Fibroblast of lung (primary cell): Measurements from ENCODE around the gene BAZ1A. TPM values are rescaled to one million over a fixed set of nuclear protein-coding genes. Genes with fewer than 3 reads are reported as not detected.

Source experiments
- DNase-seq, 2 donors: peaks; one replicate each; pipeline versions ENCODE4 v3.0.0 to v3.0.0-alpha.2; 2010; ENCODE audit warnings: low read depth in 2 of 2
- H2AFZ ChIP-seq: 2 replicates; pipeline ENCODE4 v1.5.1; 2012; ENCODE audit warnings: low read length, control low read depth, inconsistent platforms
- H3K27ac ChIP-seq: 2 replicates; pipeline ENCODE4 v1.5.1; 2011; ENCODE audit warnings: low read length, control low read depth; ENCODE audit not compliant: insufficient read depth
- H3K27me3 ChIP-seq: 2 replicates; pipeline ENCODE4 v1.5.1; 2011; ENCODE audit warnings: mild to moderate bottlenecking, low read length; ENCODE audit not compliant: control insufficient read depth, insufficient read depth
- H3K36me3 ChIP-seq: 2 replicates; pipeline ENCODE4 v1.5.1; 2011; ENCODE audit warnings: low read length; ENCODE audit not compliant: control insufficient read depth, insufficient read depth
- H3K4me1 ChIP-seq: 2 replicates; pipeline ENCODE4 v1.5.1; 2011; ENCODE audit warnings: low read length; ENCODE audit not compliant: control insufficient read depth, insufficient read depth; ENCODE audit errors: extremely low read depth
- H3K4me2 ChIP-seq: 2 replicates; pipeline ENCODE4 v1.5.1; 2011; ENCODE audit warnings: low read length, control low read depth; ENCODE audit not compliant: insufficient read depth; ENCODE audit errors: extremely low read depth
- H3K4me3 ChIP-seq, 4 experiments: fragments of 200-600 bp in 1 of 4; sonication (generic) in 1 of 4; replicated peaks in 1 of 4; 2 replicates each; pipeline ENCODE4 v1.5.1; 2011 to 2016; ENCODE audit warnings: low read length in 4 of 4, low read depth in 3 of 4, mild to moderate bottlenecking in 3 of 4, control low read depth in 2 of 4, inconsistent platforms in 1 of 4, mixed read lengths in 1 of 4; ENCODE audit not compliant: insufficient read depth in 1 of 4; ENCODE audit errors: control extremely low read depth in 1 of 4
- H3K79me2 ChIP-seq: 2 replicates; pipeline ENCODE4 v1.5.1; 2012; ENCODE audit warnings: mild to moderate bottlenecking, low read length, inconsistent platforms; ENCODE audit not compliant: control insufficient read depth, insufficient read depth
- H3K9ac ChIP-seq: 2 replicates; pipeline ENCODE4 v1.5.1; 2011; ENCODE audit warnings: mild to moderate bottlenecking, low read length, control low read depth; ENCODE audit not compliant: insufficient read depth
- H3K9me3 ChIP-seq: 2 replicates; pipeline ENCODE4 v1.5.1; 2012; ENCODE audit warnings: low read depth, low read length; ENCODE audit not compliant: control insufficient read depth, insufficient read depth
- H4K20me1 ChIP-seq: 2 replicates; pipeline ENCODE4 v1.5.1; 2011; ENCODE audit warnings: low read length; ENCODE audit not compliant: control insufficient read depth, insufficient read depth; ENCODE audit errors: extremely low read depth
- CTCF ChIP-seq, 2 donors: IDR thresholded peaks in 1 of 2; conservative IDR thresholded peaks in 1 of 2; 1 replicate in 1 of 2; 2 replicates in 1 of 2; pipeline ENCODE4 v1.5.1; 2011 to 2012; ENCODE audit warnings: low read length in 2 of 2, control low read depth in 1 of 2, inconsistent platforms in 1 of 2, low read depth in 1 of 2, mild to moderate bottlenecking in 1 of 2
- EZH2 ChIP-seq: IDR thresholded peaks from 2 replicates; pipeline ENCODE4 v1.5.1; 2012; ENCODE audit warnings: low read length, control low read depth, mild to moderate bottlenecking; ENCODE audit errors: missing control alignments
- polyA plus RNA-seq, 2 donors: library from polyadenylated mRNA; depleted of rRNA in 1 of 2; stranded (reverse) in 1 of 2; unstranded in 1 of 2; fragments of >200 nt; gene quantifications; 2 replicates each; pipeline ENCODE4 v1.2.1, GENCODE V29; 2011 to 2012; ENCODE audit warnings: missing spikeins in 1 of 2
- total RNA-seq: library from RNA; depleted of rRNA; stranded (reverse); fragments of >200 nt; gene quantifications from 2 replicates; pipeline ENCODE4 v1.2.1, GENCODE V29; 2014

Gene BAZ1A
- total and polyA plus RNA-seq, 2 donors (not counting 1 experiment from before 2014, with no cell fraction given), result 21.1 to 35.2 TPM

DNA sequence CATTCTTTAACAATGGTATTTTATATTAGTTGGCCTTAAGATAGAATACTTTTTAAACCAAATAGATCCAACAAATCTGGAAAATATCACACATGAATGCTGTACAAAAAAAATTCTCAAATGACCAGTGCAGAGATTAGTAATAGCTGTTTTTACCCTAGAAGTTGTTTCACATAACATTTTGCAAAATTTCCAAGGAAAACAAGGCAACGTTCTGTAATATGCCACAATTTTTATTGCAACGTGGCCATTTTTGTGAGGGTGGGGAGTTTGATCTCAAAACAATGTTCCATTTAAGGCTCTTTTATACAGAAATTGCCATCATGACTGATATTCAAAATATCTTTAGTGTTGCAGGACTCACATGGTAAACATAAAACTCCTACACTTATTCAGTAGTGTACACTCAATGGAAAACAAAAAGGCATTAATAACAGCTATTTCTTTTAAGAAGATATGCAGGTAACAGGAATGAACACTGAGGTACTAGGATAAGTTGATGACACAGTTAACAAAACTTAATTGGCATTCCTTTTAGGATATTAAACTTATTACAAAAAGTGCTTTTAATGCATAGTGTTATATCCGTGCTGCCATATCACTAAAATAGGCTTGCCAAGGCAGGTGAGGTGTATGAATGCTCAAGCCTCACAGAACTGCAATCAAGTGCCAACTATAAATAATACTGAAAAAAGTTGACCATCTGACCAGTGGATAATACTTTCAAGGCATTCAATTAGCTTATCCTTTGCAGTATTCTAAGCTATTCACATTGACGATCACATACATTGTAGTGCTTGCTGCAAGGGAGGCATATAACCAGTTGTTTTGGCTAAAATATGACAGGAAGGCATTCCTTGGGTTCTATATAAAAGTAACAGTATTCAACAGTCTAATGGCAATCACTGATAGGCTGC is 163.1 kb downstream of the BAZ1A start:
- H2AFZ ChIP-seq, result no peak overlapping the region
- no peak overlapping the region for H3K27ac ChIP-seq
- H3K9ac ChIP-seq, result no peak overlapping the region
- peaks cover 8% of the 10 kb centered on the region for H3K4me1 ChIP-seq
- H3K79me2 ChIP-seq, result peaks cover 28% of the 10 kb centered on the region
- no peaks in the 10 kb centered on the region for H3K9me3 ChIP-seq
- peak in 1 of 2 donors; percentile 9 for DNase-seq
- peak overlapping the region in 3 of 4 experiments; percentile 7 to 66 (median 9) for H3K4me3 ChIP-seq
- peak overlapping the region; percentile 60 for H3K4me2 ChIP-seq
- no peaks in the 10 kb centered on the region for H4K20me1 ChIP-seq
- TF ChIP-seq EZH2 (no peak), CTCF (conservative IDR thresholded peaks at IDR 0.05 in 1 of 2, IDR thresholded peaks at IDR 0.05 in 1 of 2; ENCODE audit: low read depth in 1 of 2, low read length in 2 of 2) (no peak)
- no peaks in the 10 kb centered on the region for H3K36me3 ChIP-seq
- H3K27me3 ChIP-seq, result no peaks in the 10 kb centered on the region

GRCh38 chr14:34711169-34711568 is 164.0 kb downstream of the BAZ1A start:
- peak overlapping the region; percentile 60 for H3K4me2 ChIP-seq
- H3K36me3 ChIP-seq, result no peaks in the 10 kb centered on the region
- no peaks in the 10 kb centered on the region for H4K20me1 ChIP-seq
- no peak overlapping the region for H3K9ac ChIP-seq
- H3K9me3 ChIP-seq, result no peaks in the 10 kb centered on the region
- H3K79me2 ChIP-seq, result peaks cover 28% of the 10 kb centered on the region
- peaks cover 8% of the 10 kb centered on the region for H3K4me1 ChIP-seq
- no peak overlapping the region for H2AFZ ChIP-seq
- DNase-seq, result peak; percentile 83 to 94
- H3K27me3 ChIP-seq, result no peaks in the 10 kb centered on the region
- H3K27ac ChIP-seq, result peak overlapping the region; percentile 54
- no peak for TF ChIP-seq CTCF (conservative IDR thresholded peaks at IDR 0.05 in 1 of 2, IDR thresholded peaks at IDR 0.05 in 1 of 2; ENCODE audit: low read depth in 1 of 2, low read length in 2 of 2)
- TF ChIP-seq EZH2, result no peak
- peak overlapping the region in 3 of 4 experiments; percentile 4 to 20 (median 7) for H3K4me3 ChIP-seq

DNA sequence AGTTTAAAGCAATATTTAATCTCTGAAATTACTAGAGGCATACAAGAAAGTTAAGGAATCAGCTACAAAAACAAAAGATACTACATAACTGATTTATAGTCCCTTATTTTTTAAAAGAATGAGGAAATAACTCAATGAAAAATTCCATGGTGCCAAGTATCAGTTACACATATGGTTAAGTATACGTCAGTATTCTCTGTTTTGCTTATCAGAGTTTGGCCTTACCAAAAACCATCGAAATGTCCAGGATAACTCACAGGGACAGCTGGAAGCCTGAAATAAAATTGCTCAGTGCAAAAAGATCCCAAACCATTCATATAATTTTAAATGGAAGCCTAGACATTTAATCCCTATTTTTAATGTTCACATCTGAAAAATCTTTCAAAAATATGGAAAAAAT is 164.4 kb downstream of the BAZ1A start:
- no peak overlapping the region for H3K9ac ChIP-seq
- no peaks in the 10 kb centered on the region for H3K9me3 ChIP-seq
- no peaks in the 10 kb centered on the region for H3K27me3 ChIP-seq
- DNase-seq, result peak; percentile 28 to 51
- no peak overlapping the region for H2AFZ ChIP-seq
- peak overlapping the region; percentile 79 for H3K4me2 ChIP-seq
- no peaks in the 10 kb centered on the region for H3K36me3 ChIP-seq
- TF ChIP-seq EZH2 (no peak), CTCF (conservative IDR thresholded peaks at IDR 0.05 in 1 of 2, IDR thresholded peaks at IDR 0.05 in 1 of 2; ENCODE audit: low read depth in 1 of 2, low read length in 2 of 2) (no peak)
- peak overlapping the region; percentile 54 for H3K27ac ChIP-seq
- peaks cover 28% of the 10 kb centered on the region for H3K79me2 ChIP-seq
- no peaks in the 10 kb centered on the region for H4K20me1 ChIP-seq
- H3K4me3 ChIP-seq, result peak overlapping the region in 3 of 4 experiments; percentile 4 to 20 (median 7)
- H3K4me1 ChIP-seq, result peaks cover 8% of the 10 kb centered on the region
